Erythroblast (primary cell): ENCODE data around the gene GALNT11.

Experiments used
- GATA1 ChIP-seq: IDR thresholded peaks from 2 replicates; pipeline ENCODE4 v1.6.1; 2011; ENCODE audit warnings: low read depth, mild to moderate bottlenecking, control low read depth, low read length, moderate library complexity
- POLR2A ChIP-seq: IDR thresholded peaks from 2 replicates; pipeline ENCODE4 v1.6.1; 2011; ENCODE audit warnings: mild to moderate bottlenecking, low read length

DNA sequence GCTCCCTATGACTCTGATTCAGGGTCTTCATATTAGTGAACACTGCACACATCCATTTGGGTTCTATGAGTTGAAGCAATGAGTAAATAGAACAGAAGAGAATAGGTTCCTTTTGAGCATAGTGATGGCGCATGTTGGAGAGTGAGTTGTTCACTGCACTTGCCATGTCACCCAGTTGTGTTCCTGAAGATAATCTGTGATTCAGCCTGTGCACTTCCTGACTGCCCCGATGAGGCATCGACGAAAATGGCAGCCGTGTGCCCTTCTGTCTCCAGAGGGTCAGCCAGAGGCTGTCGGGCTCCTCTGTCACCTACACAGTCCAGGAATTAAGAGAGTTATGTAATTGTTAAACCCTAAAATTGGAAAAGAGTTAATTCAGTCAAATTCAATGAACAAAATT, 94.7 kb downstream of the GALNT11 start:
- TF ChIP-seq POLR2A (no peak), GATA1 (no peak)
